ENCODE measurements around the gene DPEP2. TPM values are rescaled to one million over a fixed set of nuclear protein-coding genes. Genes with fewer than 3 reads are reported as not detected.
"Not testable (repeated sequence)": the region's sequence is repeated elsewhere in the genome, so short reads cannot be mapped to it uniquely, and the experiment has no call there.

DPEP2 gene
- total and polyA plus RNA-seq, 2 of the 13 experiments (the other 11 are each of a cell fraction or from before 2014, with no cell fraction given), result 0.18 TPM; not detected in 1

DNA sequence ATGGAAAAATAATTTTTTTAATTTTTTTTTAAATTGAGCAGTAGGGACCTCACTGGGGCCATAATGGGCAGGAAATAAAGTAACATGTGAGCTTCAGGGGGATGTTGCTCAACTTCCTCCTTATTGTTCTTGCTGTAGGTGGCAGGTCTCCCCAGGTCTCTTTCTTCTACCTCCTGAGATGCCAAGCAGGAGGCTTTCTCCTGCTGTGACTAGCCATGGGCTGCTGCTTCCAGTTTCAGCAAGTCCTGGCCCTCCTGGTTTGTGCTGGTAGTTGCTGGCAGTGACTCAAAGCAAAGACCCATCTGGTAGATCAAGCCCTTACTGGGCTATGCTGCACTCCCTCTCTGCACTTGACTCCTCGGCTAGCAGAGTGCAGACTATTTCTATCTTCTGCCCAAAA, 14.2 kb upstream of the DPEP2 start:
- Histone ChIP-seq H3K9me3 (ENCODE audit: low read length) (no peaks in the 10 kb centered on the region), H3K27ac (ENCODE audit: extremely low read length, insufficient read depth, low read length) (no peak overlapping the region), H3K9ac (ENCODE audit: insufficient read depth, low read depth, low read length) (no peak overlapping the region), H3K27me3 (ENCODE audit: control insufficient read depth in 1 of 2, insufficient read depth in 2 of 2, low read length in 2 of 2) (peaks cover 0 to 21% of the 10 kb centered on the region in 2 experiments; a peak in 3 of 5 replicates), H3K4me1 (ENCODE audit: insufficient read depth, low read length) (peaks cover 14% of the 10 kb centered on the region), H3K4me2 (ENCODE audit: low read depth, low read length) (no peak overlapping the region), H3K4me3 (replicated peaks in 1 of 3; ENCODE audit: insufficient read depth in 1 of 3, low read depth in 2 of 3, low read length in 3 of 3) (no peak overlapping the region), H4K20me1 (ENCODE audit: insufficient read depth, low read length) (no peaks in the 10 kb centered on the region), H3K36me3 (replicated peaks in 1 of 2; ENCODE audit: control insufficient read depth in 1 of 2, insufficient read depth in 2 of 2, low read length in 2 of 2) (no peaks in the 10 kb centered on the region), H3K79me2 (ENCODE audit: insufficient read depth, low read length) (no peaks in the 10 kb centered on the region), H2AFZ (ENCODE audit: low read length) (no peak overlapping the region)
- ATAC-seq, result peak; percentile 49
- TF ChIP-seq, protein P1, sequence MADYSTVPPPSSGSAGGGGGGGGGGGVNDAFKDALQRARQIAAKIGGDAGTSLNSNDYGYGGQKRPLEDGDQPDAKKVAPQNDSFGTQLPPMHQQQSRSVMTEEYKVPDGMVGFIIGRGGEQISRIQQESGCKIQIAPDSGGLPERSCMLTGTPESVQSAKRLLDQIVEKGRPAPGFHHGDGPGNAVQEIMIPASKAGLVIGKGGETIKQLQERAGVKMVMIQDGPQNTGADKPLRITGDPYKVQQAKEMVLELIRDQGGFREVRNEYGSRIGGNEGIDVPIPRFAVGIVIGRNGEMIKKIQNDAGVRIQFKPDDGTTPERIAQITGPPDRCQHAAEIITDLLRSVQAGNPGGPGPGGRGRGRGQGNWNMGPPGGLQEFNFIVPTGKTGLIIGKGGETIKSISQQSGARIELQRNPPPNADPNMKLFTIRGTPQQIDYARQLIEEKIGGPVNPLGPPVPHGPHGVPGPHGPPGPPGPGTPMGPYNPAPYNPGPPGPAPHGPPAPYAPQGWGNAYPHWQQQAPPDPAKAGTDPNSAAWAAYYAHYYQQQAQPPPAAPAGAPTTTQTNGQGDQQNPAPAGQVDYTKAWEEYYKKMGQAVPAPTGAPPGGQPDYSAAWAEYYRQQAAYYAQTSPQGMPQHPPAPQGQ (CRISPR knock-in tag; IDR thresholded peaks at IDR 0.05; ENCODE audit: borderline replicate concordance), result no peak
- TF ChIP-seq MTA3 (CRISPR knock-in tag; IDR thresholded peaks at IDR 0.05) (no peak), GTF3A (CRISPR knock-in tag; conservative IDR thresholded peaks at IDR 0.05) (no peak), JARID2 (CRISPR knock-in tag; IDR thresholded peaks at IDR 0.05; ENCODE audit: insufficient replicate concordance) (no peak), CBFB (CRISPR knock-in tag; IDR thresholded peaks at IDR 0.05) (no peak), SYNCRIP (IDR thresholded peaks at IDR 0.05; ENCODE audit: insufficient read depth, low read depth, low read length) (no peak), ZNF143 (CRISPR knock-in tag; IDR thresholded peaks at IDR 0.05) (no peak), RAD21 (CRISPR knock-in tag; IDR thresholded peaks at IDR 0.05) (no peak), ZNF556 (CRISPR knock-in tag; IDR thresholded peaks at IDR 0.05; ENCODE audit: borderline replicate concordance) (no peak), KDM4B (CRISPR knock-in tag; IDR thresholded peaks at IDR 0.05) (no peak), ZBTB42 (CRISPR knock-in tag; IDR thresholded peaks at IDR 0.05) (no peak)
- TF ChIP-seq, protein P2, sequence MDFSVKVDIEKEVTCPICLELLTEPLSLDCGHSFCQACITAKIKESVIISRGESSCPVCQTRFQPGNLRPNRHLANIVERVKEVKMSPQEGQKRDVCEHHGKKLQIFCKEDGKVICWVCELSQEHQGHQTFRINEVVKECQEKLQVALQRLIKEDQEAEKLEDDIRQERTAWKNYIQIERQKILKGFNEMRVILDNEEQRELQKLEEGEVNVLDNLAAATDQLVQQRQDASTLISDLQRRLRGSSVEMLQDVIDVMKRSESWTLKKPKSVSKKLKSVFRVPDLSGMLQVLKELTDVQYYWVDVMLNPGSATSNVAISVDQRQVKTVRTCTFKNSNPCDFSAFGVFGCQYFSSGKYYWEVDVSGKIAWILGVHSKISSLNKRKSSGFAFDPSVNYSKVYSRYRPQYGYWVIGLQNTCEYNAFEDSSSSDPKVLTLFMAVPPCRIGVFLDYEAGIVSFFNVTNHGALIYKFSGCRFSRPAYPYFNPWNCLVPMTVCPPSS (IDR thresholded peaks at IDR 0.05), result no peak
- TF ChIP-seq, protein P3, sequence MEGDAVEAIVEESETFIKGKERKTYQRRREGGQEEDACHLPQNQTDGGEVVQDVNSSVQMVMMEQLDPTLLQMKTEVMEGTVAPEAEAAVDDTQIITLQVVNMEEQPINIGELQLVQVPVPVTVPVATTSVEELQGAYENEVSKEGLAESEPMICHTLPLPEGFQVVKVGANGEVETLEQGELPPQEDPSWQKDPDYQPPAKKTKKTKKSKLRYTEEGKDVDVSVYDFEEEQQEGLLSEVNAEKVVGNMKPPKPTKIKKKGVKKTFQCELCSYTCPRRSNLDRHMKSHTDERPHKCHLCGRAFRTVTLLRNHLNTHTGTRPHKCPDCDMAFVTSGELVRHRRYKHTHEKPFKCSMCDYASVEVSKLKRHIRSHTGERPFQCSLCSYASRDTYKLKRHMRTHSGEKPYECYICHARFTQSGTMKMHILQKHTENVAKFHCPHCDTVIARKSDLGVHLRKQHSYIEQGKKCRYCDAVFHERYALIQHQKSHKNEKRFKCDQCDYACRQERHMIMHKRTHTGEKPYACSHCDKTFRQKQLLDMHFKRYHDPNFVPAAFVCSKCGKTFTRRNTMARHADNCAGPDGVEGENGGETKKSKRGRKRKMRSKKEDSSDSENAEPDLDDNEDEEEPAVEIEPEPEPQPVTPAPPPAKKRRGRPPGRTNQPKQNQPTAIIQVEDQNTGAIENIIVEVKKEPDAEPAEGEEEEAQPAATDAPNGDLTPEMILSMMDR (CRISPR knock-in tag; IDR thresholded peaks at IDR 0.05), result no peak
- TF ChIP-seq, protein P4, sequence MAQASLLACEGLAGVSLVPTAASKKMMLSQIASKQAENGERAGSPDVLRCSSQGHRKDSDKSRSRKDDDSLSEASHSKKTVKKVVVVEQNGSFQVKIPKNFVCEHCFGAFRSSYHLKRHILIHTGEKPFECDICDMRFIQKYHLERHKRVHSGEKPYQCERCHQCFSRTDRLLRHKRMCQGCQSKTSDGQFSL (CRISPR knock-in tag; IDR thresholded peaks at IDR 0.05), result no peak
- ChIA-PET POLR2A (no interaction called here), CTCF (ENCODE audit: low intra/inter-chr PET ratio, low total read pairs) (no interaction called here)
- intact Hi-C loops (cut with micrococcal nuclease; ENCODE audit: unreplicated experiment), result no loop called here
- FAIRE-seq, result no peak
- WGBS (ENCODE audit: low lambda C conversion rate), result 0% methylated on average over 1 of the region's 1 CpG
- BruUV-seq (replicated peaks), result no TSS peak
- in situ Hi-C loops (cut with HindIII; ENCODE audit: extremely low pct_ligation_motif_present, low pct_unique_long_range_greater_than_20kb), result no loop called here
- DNase-seq (ENCODE audit: low spot score), result no peak

DNA sequence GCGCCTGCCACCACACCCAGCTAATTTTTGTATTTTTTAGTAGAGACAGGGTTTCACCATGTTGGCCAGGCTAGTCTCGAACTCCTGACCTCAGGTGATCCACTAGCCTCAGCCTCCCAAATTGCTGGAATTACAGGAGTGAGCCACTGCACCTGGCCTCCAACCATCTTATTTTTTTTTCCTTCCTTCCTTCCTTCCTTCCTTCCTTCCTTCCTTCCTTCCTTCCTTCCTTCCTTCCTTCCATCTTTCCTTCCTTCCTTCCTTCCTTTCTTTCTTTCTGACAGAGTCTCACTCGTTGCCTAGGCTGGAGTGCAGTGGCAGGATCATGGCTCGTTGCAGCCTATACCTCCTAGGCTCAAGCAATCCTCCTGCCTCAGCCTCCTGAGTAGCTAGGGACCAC, 10.6 kb upstream of the DPEP2 start:
- H3K9ac ChIP-seq (ENCODE audit: insufficient read depth, low read depth, low read length); intact Hi-C loops (cut with micrococcal nuclease; ENCODE audit: unreplicated experiment); H3K9me3 ChIP-seq (ENCODE audit: low read length); H3K4me2 ChIP-seq (ENCODE audit: low read depth, low read length); H4K20me1 ChIP-seq (ENCODE audit: insufficient read depth, low read length); H3K36me3 ChIP-seq (replicated peaks in 1 of 2; ENCODE audit: control insufficient read depth in 1 of 2, insufficient read depth in 2 of 2, low read length in 2 of 2); H3K4me3 ChIP-seq (replicated peaks in 1 of 3; ENCODE audit: insufficient read depth in 1 of 3, low read depth in 2 of 3, low read length in 3 of 3); CTCF ChIA-PET (ENCODE audit: low intra/inter-chr PET ratio, low total read pairs); H2AFZ ChIP-seq (ENCODE audit: low read length); BruUV-seq (replicated peaks); DNase-seq (ENCODE audit: low spot score); FAIRE-seq; H3K27ac ChIP-seq (ENCODE audit: extremely low read length, insufficient read depth, low read length); H3K79me2 ChIP-seq (ENCODE audit: insufficient read depth, low read length); ATAC-seq; POLR2A ChIA-PET; in situ Hi-C loops (cut with HindIII; ENCODE audit: extremely low pct_ligation_motif_present, low pct_unique_long_range_greater_than_20kb): not testable (repeated sequence)
- Histone ChIP-seq H3K4me1 (ENCODE audit: insufficient read depth, low read length) (peaks cover 18% of the 10 kb centered on the region), H3K27me3 (ENCODE audit: control insufficient read depth in 1 of 2, insufficient read depth in 2 of 2, low read length in 2 of 2) (peaks cover 0 to 21% of the 10 kb centered on the region in 2 experiments; a peak in 3 of 5 replicates)
- WGBS (ENCODE audit: low lambda C conversion rate), result 9% methylated on average over 4 of the region's 4 CpGs

Data from HepG2 (cell line).